Measurements from ENCODE around the gene SSTR4. TPM values are rescaled to one million over a fixed set of nuclear protein-coding genes. Genes with fewer than 3 reads are reported as not detected.

Gene SSTR4
- total and polyA plus RNA-seq, 4 donors, result not detected

DNA sequence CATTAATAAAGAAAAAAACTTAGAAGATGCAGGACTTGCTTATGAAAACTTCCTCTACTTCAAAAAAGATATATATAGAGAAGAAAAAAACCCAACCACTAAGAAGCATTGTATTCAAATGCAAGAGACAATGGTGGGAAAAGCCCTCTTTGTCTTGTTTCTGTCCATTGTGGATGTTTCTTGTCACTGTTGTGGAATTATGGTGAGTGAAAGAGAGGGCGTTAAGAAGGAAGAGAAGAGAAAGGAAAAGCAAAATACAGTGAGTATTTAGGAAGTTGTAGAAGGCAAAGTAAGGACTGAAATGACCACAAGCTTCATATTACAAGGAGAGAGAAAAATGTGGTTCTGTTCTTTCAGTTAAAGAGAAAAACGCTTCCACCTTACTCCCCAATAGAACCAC, 28.5 kb downstream of the SSTR4 start:
- DNase-seq (ENCODE audit: low spot score), result no peak
- 55% methylated on average over 2 of the region's 2 CpGs for WGBS
- Histone ChIP-seq H3K9ac (ENCODE audit: low read depth in 1 of 2, low read length in 2 of 2) (no peak overlapping the region), H3K27me3 (ENCODE audit: control insufficient read depth in 4 of 4, insufficient read depth in 4 of 4, low read length in 3 of 4) (peaks cover 0 to 2% (median 0%) of the 10 kb centered on the region in 4 donors), H3K4me3 (ENCODE audit: low read depth in 1 of 3, low read length in 3 of 3) (no peak overlapping the region), H3K4me1 (ENCODE audit: control insufficient read depth in 4 of 4, insufficient read depth in 4 of 4, low read length in 3 of 4) (no peaks in the 10 kb centered on the region), H3K36me3 (ENCODE audit: control insufficient read depth in 4 of 4, insufficient read depth in 3 of 4, low read depth in 1 of 4, low read length in 3 of 4) (no peaks in the 10 kb centered on the region), H3K27ac (ENCODE audit: low read depth in 1 of 2, low read length in 2 of 2) (no peak overlapping the region), H3K9me3 (ENCODE audit: control insufficient read depth in 4 of 4, low read length in 3 of 4) (no peaks in the 10 kb centered on the region)
- TF ChIP-seq JUND (IDR thresholded peaks at IDR 0.05) (no peak), ATF3 (IDR thresholded peaks at IDR 0.05) (no peak), EGR1 (IDR thresholded peaks at IDR 0.05; ENCODE audit: low read depth in 2 of 2) (no peak), FOXA1 (IDR thresholded peaks at IDR 0.05) (no peak), GABPA (IDR thresholded peaks at IDR 0.05 in 1 of 2, conservative IDR thresholded peaks at IDR 0.05 in 1 of 2) (no peak), TAF1 (conservative IDR thresholded peaks at IDR 0.05) (no peak), YY1 (IDR thresholded peaks at IDR 0.05) (no peak), SP1 (IDR thresholded peaks at IDR 0.05) (no peak), RAD21 (IDR thresholded peaks at IDR 0.05) (no peak), HNF4G (IDR thresholded peaks at IDR 0.05) (no peak), RXRA (IDR thresholded peaks at IDR 0.05) (no peak), FOXA2 (IDR thresholded peaks at IDR 0.05) (no peak)
- TF ChIP-seq, protein P1, sequence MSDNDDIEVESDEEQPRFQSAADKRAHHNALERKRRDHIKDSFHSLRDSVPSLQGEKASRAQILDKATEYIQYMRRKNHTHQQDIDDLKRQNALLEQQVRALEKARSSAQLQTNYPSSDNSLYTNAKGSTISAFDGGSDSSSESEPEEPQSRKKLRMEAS (IDR thresholded peaks at IDR 0.05), result no peak
- TF ChIP-seq, protein P2, sequence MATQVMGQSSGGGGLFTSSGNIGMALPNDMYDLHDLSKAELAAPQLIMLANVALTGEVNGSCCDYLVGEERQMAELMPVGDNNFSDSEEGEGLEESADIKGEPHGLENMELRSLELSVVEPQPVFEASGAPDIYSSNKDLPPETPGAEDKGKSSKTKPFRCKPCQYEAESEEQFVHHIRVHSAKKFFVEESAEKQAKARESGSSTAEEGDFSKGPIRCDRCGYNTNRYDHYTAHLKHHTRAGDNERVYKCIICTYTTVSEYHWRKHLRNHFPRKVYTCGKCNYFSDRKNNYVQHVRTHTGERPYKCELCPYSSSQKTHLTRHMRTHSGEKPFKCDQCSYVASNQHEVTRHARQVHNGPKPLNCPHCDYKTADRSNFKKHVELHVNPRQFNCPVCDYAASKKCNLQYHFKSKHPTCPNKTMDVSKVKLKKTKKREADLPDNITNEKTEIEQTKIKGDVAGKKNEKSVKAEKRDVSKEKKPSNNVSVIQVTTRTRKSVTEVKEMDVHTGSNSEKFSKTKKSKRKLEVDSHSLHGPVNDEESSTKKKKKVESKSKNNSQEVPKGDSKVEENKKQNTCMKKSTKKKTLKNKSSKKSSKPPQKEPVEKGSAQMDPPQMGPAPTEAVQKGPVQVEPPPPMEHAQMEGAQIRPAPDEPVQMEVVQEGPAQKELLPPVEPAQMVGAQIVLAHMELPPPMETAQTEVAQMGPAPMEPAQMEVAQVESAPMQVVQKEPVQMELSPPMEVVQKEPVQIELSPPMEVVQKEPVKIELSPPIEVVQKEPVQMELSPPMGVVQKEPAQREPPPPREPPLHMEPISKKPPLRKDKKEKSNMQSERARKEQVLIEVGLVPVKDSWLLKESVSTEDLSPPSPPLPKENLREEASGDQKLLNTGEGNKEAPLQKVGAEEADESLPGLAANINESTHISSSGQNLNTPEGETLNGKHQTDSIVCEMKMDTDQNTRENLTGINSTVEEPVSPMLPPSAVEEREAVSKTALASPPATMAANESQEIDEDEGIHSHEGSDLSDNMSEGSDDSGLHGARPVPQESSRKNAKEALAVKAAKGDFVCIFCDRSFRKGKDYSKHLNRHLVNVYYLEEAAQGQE (IDR thresholded peaks at IDR 0.05), result no peak
- TF ChIP-seq, protein P3, sequence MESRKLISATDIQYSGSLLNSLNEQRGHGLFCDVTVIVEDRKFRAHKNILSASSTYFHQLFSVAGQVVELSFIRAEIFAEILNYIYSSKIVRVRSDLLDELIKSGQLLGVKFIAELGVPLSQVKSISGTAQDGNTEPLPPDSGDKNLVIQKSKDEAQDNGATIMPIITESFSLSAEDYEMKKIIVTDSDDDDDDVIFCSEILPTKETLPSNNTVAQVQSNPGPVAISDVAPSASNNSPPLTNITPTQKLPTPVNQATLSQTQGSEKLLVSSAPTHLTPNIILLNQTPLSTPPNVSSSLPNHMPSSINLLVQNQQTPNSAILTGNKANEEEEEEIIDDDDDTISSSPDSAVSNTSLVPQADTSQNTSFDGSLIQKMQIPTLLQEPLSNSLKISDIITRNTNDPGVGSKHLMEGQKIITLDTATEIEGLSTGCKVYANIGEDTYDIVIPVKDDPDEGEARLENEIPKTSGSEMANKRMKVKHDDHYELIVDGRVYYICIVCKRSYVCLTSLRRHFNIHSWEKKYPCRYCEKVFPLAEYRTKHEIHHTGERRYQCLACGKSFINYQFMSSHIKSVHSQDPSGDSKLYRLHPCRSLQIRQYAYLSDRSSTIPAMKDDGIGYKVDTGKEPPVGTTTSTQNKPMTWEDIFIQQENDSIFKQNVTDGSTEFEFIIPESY (IDR thresholded peaks at IDR 0.05), result no peak

- no peak overlapping the region for H3K4me3 ChIP-seq (ENCODE audit: low read depth in 1 of 3, low read length in 3 of 3)
- H3K36me3 ChIP-seq (ENCODE audit: control insufficient read depth in 4 of 4, insufficient read depth in 3 of 4, low read depth in 1 of 4, low read length in 3 of 4), result no peaks in the 10 kb centered on the region
- 55% methylated on average over 9 of the region's 9 CpGs for WGBS
- no peaks in the 10 kb centered on the region for H3K9me3 ChIP-seq (ENCODE audit: control insufficient read depth in 4 of 4, low read length in 3 of 4)
- H3K9ac ChIP-seq (ENCODE audit: low read depth in 1 of 2, low read length in 2 of 2), result no peak overlapping the region
- H3K4me1 ChIP-seq (ENCODE audit: control insufficient read depth in 4 of 4, insufficient read depth in 4 of 4, low read length in 3 of 4), result no peaks in the 10 kb centered on the region
- TF ChIP-seq, protein P1 (IDR thresholded peaks at IDR 0.05), result no peak
- TF ChIP-seq SP1 (IDR thresholded peaks at IDR 0.05) (no peak), FOXA1 (IDR thresholded peaks at IDR 0.05) (no peak), NR2F2 (IDR thresholded peaks at IDR 0.05) (no peak)
- TF ChIP-seq, protein P3 (IDR thresholded peaks at IDR 0.05), result no peak
- peaks cover 0 to 2% (median 0%) of the 10 kb centered on the region in 4 donors for H3K27me3 ChIP-seq (ENCODE audit: control insufficient read depth in 4 of 4, insufficient read depth in 4 of 4, low read length in 3 of 4)
- DNase-seq (ENCODE audit: low spot score), result no peak
- no peak overlapping the region for H3K27ac ChIP-seq (ENCODE audit: low read depth in 1 of 2, low read length in 2 of 2)
Observed at GRCh38 chr20:23065266-23066201, 30.4 kb downstream of the SSTR4 start.

Measured in liver (tissue), 9 donors.